Measurements from ENCODE around the gene SSC4D. TPM values are rescaled to one million over a fixed set of nuclear protein-coding genes. Genes with fewer than 3 reads are reported as not detected.

Gene SSC4D
- total and polyA plus RNA-seq, 9 of the 15 experiments (the other 6 are each of a cell fraction or from before 2014, with no cell fraction given) = 0.06 to 1.1 (median 0.85) TPM; not detected in 1

- no peak for TF ChIP-seq SP2 (IDR thresholded peaks at IDR 0.05; ENCODE audit: extremely low read depth, low read depth, low read length, poor library complexity, severe bottlenecking)
- peak; percentile 93 for TF ChIP-seq ZNF436 (CRISPR knock-in tag; IDR thresholded peaks at IDR 0.05)
- TF ChIP-seq ZNF24 (IDR thresholded peaks at IDR 0.05) = no peak; the same call in 1 of the 2 replicates
- no peak for TF ChIP-seq ZNF124 (CRISPR knock-in tag; IDR thresholded peaks at IDR 0.05)
- peak; percentile 80; the same call in 1 of the 2 replicates for TF ChIP-seq ZNF282 (CRISPR knock-in tag; IDR thresholded peaks at IDR 0.05)
- no peak; the same call in 1 of the 2 replicates for TF ChIP-seq ZNF77 (CRISPR knock-in tag; IDR thresholded peaks at IDR 0.05)
- no peak for TF ChIP-seq FOXJ3 (CRISPR knock-in tag; IDR thresholded peaks at IDR 0.05)
- no peak for TF ChIP-seq HOXB6 (CRISPR knock-in tag; IDR thresholded peaks at IDR 0.05; ENCODE audit: borderline replicate concordance)
- TF ChIP-seq ATF3 (IDR thresholded peaks at IDR 0.05) = no peak
- peak; percentile 30; the same call in 1 of the 2 replicates for TF ChIP-seq ATF3 (CRISPR knock-in tag; conservative IDR thresholded peaks at IDR 0.05)
- TF ChIP-seq CBX3 (IDR thresholded peaks at IDR 0.05; ENCODE audit: borderline replicate concordance in 1 of 2, low read length in 2 of 2) = peak in 1 of 2 experiments; percentile 92; a peak in 1 of 3 replicates
- peak; percentile 55; the same call in 1 of the 2 replicates for TF ChIP-seq CEBPG (CRISPR knock-in tag; IDR thresholded peaks at IDR 0.05)
- TF ChIP-seq CEBPG (tag; conservative IDR thresholded peaks at IDR 0.05 in 1 of 2, IDR thresholded peaks at IDR 0.05 in 1 of 2) = no peak
- no peak for TF ChIP-seq ARID2 (IDR thresholded peaks at IDR 0.05)
- TF ChIP-seq ZNF253 (CRISPR knock-in tag; conservative IDR thresholded peaks at IDR 0.05) = no peak
- TF ChIP-seq KAT8 (IDR thresholded peaks at IDR 0.05; ENCODE audit: low read depth) = no peak
- TF ChIP-seq IFI16 (CRISPR knock-in tag; IDR thresholded peaks at IDR 0.05) = no peak
- no peak for TF ChIP-seq CREB3 (tag; conservative IDR thresholded peaks at IDR 0.05; ENCODE audit: low read depth)
- no peak for TF ChIP-seq CAMTA2 (CRISPR knock-in tag; conservative IDR thresholded peaks at IDR 0.05)
- TF ChIP-seq NKRF (IDR thresholded peaks at IDR 0.05; ENCODE audit: borderline replicate concordance) = peak; percentile 81
- peak; percentile 38; the same call in 1 of the 2 replicates for TF ChIP-seq ESRRA (IDR thresholded peaks at IDR 0.05; ENCODE audit: borderline replicate concordance, low read depth)
- peak; percentile 67 for TF ChIP-seq RBM25 (IDR thresholded peaks at IDR 0.05; ENCODE audit: low read depth, low read length, severe bottlenecking)
- TF ChIP-seq ZNF668 (CRISPR knock-in tag; IDR thresholded peaks at IDR 0.05) = no peak
- no peak for TF ChIP-seq MCM2 (IDR thresholded peaks at IDR 0.05; ENCODE audit: low read depth)
- TF ChIP-seq ETS1 (conservative IDR thresholded peaks at IDR 0.05; ENCODE audit: control insufficient read depth, low read depth, low read length) = peak; percentile 78; the same call in 1 of the 2 replicates
These were observed 11.9 kb downstream of the SSC4D start (continued) for GRCh38 chr7:76397409-76398183.

All from K562 (cell line).